PC-3 (cell line): ENCODE measurements around the gene ZBTB46.

ENCODE experiments used
- CTCF ChIP-seq: fragments of 300-600 bp; sonication (generic); conservative IDR thresholded peaks from 2 replicates; pipeline ENCODE4 v1.5.1; 2017; ENCODE audit warnings: antibody characterized with exemption, low read depth, mild to moderate bottlenecking, low read length
- EZH2 ChIP-seq: fragments of 300-600 bp; sonication (generic); IDR thresholded peaks from one replicate; pipeline ENCODE4 v1.6.1; 2017; ENCODE audit warnings: antibody characterized with exemption, mild to moderate bottlenecking, low read length; ENCODE audit not compliant: unreplicated experiment

GRCh38 chr20:63839620-63840019 is 8.6 kb upstream of the ZBTB46 start:
- TF ChIP-seq CTCF (no peak), EZH2 (no peak)
